A549 (cell line): ENCODE data around the gene SAT1.

ENCODE experiments used
- CTCF ChIP-seq: fragments of >200 bp; sonication (Bioruptor Twin); formaldehyde crosslinking; IDR thresholded peaks from 3 replicates; pipeline ENCODE4 v1.5.1; 2016
- EP300 ChIP-seq, 2 experiments: fragments of >200 bp; sonication (Bioruptor Twin); formaldehyde crosslinking; IDR thresholded peaks; 2 replicates in 1 of 2; 3 replicates in 1 of 2; pipeline ENCODE4 v1.6.1; 2016 to 2017
- HEYL ChIP-seq: fragments of 250-450 bp; sonication (Bioruptor Pico); IDR thresholded peaks from 2 replicates; pipeline ENCODE4 v1.8.0; 2021; ENCODE audit warnings: mild to moderate bottlenecking, moderate library complexity
- MAX ChIP-seq: IDR thresholded peaks from 2 replicates; pipeline ENCODE4 v1.6.1; 2012
- MAZ ChIP-seq: fragments of 150-350 bp; IDR thresholded peaks from 2 replicates; pipeline ENCODE4 v1.6.1; 2014; ENCODE audit warnings: antibody characterized with exemption, low read depth, low read length, borderline replicate concordance
- POLR2A ChIP-seq: IDR thresholded peaks from 2 replicates; pipeline ENCODE4 v1.6.1; 2012; ENCODE audit warnings: mild to moderate bottlenecking, low read length
- ZSCAN20 ChIP-seq: fragments of 250-450 bp; sonication (Bioruptor Pico); IDR thresholded peaks from 2 replicates; pipeline ENCODE4 v1.8.0; 2022; ENCODE audit warnings: mild to moderate bottlenecking, moderate library complexity

GRCh38 chrX:23737413-23737812, 45.6 kb upstream of the SAT1 start:
- TF ChIP-seq CTCF (no peak), MAX (no peak), MAZ (no peak), POLR2A (no peak), ZSCAN20 (CRISPR knock-in tag) (no peak), EP300 (IDR thresholded peaks at IDR 0.05) (no peak), HEYL (no peak)
